OCI-M1 (cell line): ENCODE measurements around the gene EPB41L5.
A peak's percentile ranks its signal among the peaks of the same experiment; 100 is the strongest.
"Not testable (repeated sequence)": the region's sequence is repeated elsewhere in the genome, so short reads cannot be mapped to it uniquely, and the experiment has no call there.

Experiments
- DNase-seq: peaks from one replicate; lab custom pipeline; 2025; lab: John Stamatoyannopoulos, UW

Gene EPB41L5

GRCh38 chr2:120100627-120101026, 87.8 kb downstream of the EPB41L5 start:
- DNase-seq = no peak

- no peak for DNase-seq
Measured at GRCh38 chr2:120103723-120104467, 91.0 kb downstream of the EPB41L5 start.

DNA sequence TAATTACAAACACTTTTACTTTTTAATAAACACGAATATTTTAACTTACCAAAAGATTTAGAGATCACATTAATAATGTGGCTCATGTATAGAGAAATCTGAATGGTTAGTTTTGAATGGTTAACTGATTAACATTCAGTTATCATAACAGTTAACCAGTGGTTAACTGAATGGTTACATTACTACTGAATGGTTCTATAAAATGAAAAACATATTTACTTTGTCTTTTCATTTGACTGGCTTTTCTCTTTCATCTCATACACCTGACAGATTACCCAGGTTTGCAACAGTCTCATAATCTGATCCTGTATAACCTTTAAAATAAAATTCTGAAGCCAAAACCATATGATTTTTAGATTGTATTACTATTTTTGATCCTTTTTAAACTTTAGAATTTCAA, 91.9 kb downstream of the EPB41L5 start:
- no peak for DNase-seq

GRCh38 chr2:120105360-120105759, 92.5 kb downstream of the EPB41L5 start:
- DNase-seq = no peak

DNA sequence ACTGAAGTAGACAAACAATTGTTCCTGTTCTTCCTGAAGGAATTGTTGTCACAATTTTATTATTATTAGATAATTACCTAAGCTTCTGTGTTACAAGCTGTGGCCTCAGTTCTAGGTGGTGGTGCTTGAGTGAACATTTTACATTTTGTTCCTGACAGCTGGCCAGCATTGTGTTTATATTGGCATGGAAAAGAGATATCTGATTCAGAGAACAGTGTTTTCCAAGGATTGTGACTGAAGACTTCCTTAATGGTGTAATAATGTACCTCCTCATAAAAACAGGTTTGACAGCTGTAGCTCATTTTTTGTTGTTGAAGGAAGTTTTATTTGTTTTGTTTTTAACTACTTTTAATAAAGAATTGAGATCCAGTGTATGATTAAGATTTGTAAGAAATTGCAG, 95.2 kb downstream of the EPB41L5 start:
- DNase-seq = no peak

DNA sequence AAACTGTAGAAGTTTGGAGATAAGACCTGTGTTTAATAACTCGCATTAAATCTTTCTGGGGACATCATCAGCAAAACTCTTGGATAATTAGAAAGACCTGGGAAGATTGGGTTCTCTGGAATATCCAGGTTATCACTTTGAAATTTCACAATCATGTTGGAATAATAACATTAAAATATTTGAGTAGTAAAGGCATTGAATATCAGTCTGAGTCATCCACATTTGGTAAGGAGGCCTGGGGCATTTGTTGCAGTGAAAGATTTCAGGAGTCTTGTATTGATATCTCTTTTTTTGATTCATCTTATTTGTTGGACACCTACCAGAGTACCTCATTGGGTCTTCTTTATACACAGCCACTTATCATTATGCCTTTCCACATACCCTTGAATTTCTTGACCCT, 95.9 kb downstream of the EPB41L5 start:
- no peak for DNase-seq

DNA sequence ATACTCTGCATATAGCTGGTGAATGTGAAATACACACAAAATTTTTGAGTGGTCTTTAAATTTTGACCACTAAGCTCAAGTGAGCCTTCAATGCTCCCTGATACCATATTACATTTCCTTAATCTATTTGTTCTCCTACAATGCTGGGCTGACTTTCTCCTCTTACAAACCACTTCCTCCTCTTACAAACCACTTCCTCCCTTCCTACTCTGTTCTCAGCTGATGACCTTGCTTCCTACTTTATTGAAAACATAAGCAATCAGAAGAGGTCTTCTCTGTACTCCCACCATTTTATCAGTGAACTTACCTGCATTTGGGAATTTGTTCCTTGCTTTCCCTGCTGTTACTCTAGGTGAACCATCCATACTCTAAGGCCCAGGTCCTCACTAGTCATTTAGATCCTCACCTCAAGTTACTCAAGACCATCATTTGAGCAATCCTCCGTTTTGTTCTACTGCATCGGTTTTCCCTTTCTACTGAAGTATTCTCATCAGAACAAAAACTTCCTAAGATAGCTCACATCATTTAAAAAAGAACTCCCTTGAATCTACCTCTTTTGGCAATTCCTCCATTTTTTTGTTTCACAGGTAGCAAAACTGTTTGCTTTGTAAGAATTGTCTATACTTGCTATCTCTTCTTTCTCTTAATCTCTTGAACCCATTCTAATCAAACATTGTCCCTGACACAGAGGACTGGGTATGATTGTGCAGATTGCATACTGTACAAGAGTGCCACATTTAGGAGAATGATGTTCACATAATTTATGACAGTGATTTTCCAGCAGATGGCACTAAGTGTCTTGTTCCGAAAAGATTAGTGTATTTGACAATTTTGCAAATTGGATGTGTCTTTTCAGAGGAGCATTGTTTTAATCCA, 96.5 kb downstream of the EPB41L5 start:
- DNase-seq = peak; percentile 71

DNA sequence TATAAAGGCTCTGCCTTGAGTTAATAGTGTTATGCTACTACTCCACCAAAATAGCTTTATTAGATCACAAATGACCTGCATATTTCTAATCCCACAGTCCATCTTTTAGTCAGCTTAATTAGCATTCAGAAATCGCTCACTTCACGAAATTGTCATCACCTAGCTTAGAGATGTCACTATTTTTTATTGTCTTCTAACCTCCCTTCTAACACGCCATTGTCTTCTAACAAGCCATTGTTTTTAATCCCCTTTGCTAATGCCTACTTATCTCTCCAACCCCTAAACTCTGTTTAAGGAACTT, 97.1 kb downstream of the EPB41L5 start:
- no peak for DNase-seq

GRCh38 chr2:120110507-120110906, 97.6 kb downstream of the EPB41L5 start:
- DNase-seq = no peak

- no peak for DNase-seq
Measured at GRCh38 chr2:120111193-120111592, 98.3 kb downstream of the EPB41L5 start.

DNA sequence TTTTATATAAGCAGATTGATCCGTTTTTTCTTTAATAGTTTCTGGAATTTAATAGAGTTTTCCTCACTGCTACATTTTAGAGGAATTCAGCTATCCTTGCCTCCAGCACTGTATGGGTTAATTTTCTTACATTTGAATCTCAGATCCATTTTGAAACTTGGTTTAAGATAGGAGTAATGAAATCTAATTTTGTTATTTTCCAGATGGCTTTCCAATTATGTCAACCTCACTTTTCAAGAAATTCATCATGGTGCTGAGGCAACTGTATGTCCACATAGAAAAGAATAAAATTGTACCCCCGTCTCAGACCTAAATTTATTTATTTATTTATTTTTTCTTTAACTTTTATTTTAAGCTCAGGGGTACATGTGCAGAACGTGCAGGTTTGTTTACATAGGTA, 105.1 kb downstream of the EPB41L5 start:
- no peak for DNase-seq

DNA sequence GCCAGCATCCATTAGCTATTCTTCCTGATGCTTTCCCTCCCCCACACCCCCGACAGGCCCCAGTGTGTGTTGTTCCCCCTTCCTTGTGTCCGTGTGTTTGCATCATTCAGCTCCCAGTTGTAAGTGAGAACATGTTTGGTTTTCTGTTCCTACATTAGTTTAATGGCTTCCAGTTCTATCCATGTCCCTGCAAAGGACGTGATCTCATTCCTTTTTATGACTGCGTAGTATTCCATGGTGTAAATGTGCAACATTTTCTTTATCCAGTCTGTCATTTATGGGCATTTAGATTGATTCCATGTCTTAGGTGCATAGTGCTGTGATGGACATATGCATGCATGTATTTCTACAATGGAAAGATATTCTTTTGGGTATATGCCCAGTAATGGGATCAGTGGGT, 105.6 kb downstream of the EPB41L5 start:
- no peak for DNase-seq

GRCh38 chr2:120121337-120121736, 108.5 kb downstream of the EPB41L5 start:
- DNase-seq = not testable (repeated sequence)

- DNase-seq = no peak
Measured at GRCh38 chr2:120123090-120123489, 110.2 kb downstream of the EPB41L5 start.

DNA sequence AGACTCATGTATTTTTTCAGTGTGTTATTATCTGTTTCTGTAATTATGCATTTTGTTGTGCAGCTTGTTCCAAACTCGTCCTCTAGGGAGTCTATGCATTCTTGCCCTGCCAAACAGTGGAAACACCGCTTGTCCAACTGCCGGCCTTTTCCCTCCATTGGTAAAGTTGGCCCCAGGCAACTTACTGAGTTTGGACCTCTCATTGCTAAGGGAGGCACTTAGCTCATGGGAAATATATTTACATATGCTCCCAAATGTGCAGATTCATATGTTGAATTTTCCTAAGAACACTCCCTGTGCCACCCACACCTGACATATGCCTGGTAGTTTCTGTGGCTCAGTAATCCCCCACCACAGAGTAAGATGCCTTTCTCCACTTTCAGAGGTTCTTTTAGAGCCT, 112.3 kb downstream of the EPB41L5 start:
- no peak for DNase-seq

- DNase-seq = no peak
Measured at GRCh38 chr2:120128216-120128615, 115.3 kb downstream of the EPB41L5 start.

GRCh38 chr2:120132190-120132589, 119.3 kb downstream of the EPB41L5 start:
- no peak for DNase-seq

- no peak for DNase-seq
Measured at GRCh38 chr2:120132691-120133090, 119.8 kb downstream of the EPB41L5 start.

GRCh38 chr2:120133572-120134244, 120.8 kb downstream of the EPB41L5 start:
- DNase-seq = no peak

DNA sequence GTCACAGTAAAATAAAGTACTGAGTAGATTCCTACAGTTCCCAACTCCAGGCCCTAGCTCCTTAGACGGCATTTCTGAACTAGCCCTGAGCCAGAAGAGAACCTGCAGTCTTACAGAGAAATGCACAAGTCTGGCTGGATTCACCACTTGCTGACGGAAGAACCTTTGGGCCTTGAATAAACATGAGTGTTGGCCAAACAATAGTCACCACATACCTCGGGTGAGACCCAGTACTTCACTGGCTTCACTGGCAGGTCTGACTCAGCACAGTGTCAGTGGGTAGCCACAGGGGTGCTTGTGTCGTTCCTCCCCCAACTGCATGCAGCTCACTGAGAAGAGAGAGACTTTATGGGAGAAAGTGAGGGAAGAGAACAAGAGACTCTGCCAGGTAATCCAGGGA, 121.4 kb downstream of the EPB41L5 start:
- DNase-seq = no peak

- DNase-seq = not testable (repeated sequence)
Measured at GRCh38 chr2:120135013-120135412, 122.1 kb downstream of the EPB41L5 start.

DNA sequence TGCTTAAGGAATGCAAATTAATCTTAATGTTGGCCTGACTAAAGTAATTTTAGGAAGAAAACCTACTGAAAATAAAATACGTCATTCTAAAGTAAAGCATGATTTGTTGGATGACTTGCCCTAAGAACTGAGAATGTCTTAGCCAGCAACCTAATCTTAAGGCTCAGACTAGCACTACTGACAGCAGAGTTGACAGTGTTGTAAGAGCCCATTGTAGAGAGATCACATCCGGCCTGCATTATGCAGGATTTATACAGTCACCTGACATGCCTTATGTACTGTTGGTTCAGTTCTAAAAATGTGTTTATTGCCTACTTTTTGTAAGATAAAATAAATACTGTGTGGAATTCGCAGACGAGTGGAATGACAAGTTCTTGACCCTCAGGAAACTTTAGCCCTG, 128.0 kb downstream of the EPB41L5 start:
- DNase-seq = no peak
